Trophoblast cell (in vitro differentiated cells and primary cell): ENCODE measurements around the gene TKTL1.
A peak's percentile ranks its signal among the peaks of the same experiment; 100 is the strongest.

Experiments
- DNase-seq, 2 donors: peaks; one replicate each; pipeline ENCODE4 v3.0.0-alpha.2; 2016
- H2AFZ ChIP-seq: 2 replicates; pipeline ENCODE4 v1.6.1; 2013; ENCODE audit warnings: low read length, moderate library complexity, mild to moderate bottlenecking; ENCODE audit not compliant: insufficient read depth, poor library complexity
- H2AK5ac ChIP-seq: 2 replicates; pipeline ENCODE4 v1.6.1; 2013; ENCODE audit warnings: mild to moderate bottlenecking, low read length
- H2BK120ac ChIP-seq: 2 replicates; pipeline ENCODE4 v1.6.1; 2013; ENCODE audit warnings: low read length, mild to moderate bottlenecking, moderate library complexity; ENCODE audit not compliant: insufficient read depth, poor library complexity
- H2BK12ac ChIP-seq: 2 replicates; pipeline ENCODE4 v1.6.1; 2013; ENCODE audit warnings: mild to moderate bottlenecking, low read length, moderate library complexity
- H2BK5ac ChIP-seq: 2 replicates; pipeline ENCODE4 v1.6.1; 2013; ENCODE audit warnings: low read length, low read depth, moderate library complexity, mild to moderate bottlenecking; ENCODE audit not compliant: poor library complexity
- H3K14ac ChIP-seq: 2 replicates; pipeline ENCODE4 v1.6.1; 2013; ENCODE audit warnings: mild to moderate bottlenecking, low read length
- H3K18ac ChIP-seq: 2 replicates; pipeline ENCODE4 v1.6.1; 2013; ENCODE audit warnings: mild to moderate bottlenecking, low read length
- H3K23ac ChIP-seq: 2 replicates; pipeline ENCODE4 v1.6.1; 2013; ENCODE audit warnings: low read length
- H3K27ac ChIP-seq: 2 replicates; pipeline ENCODE4 v1.5.1; 2013; ENCODE audit warnings: low read depth, mild to moderate bottlenecking, inconsistent platforms, low read length, moderate library complexity
- H3K27me3 ChIP-seq: 2 replicates; pipeline ENCODE4 v1.6.1; 2013; ENCODE audit warnings: inconsistent platforms, mild to moderate bottlenecking, low read length, moderate library complexity; ENCODE audit not compliant: insufficient read depth
- H3K36me3 ChIP-seq, 2 experiments: 1 replicate in 1 of 2; 2 replicates in 1 of 2; pipeline ENCODE4 v1.6.1; 2013; ENCODE audit warnings: low read length in 2 of 2, mild to moderate bottlenecking in 2 of 2, moderate library complexity in 1 of 2; ENCODE audit not compliant: insufficient read depth in 2 of 2, control insufficient read depth in 1 of 2
- H3K4ac ChIP-seq: 2 replicates; pipeline ENCODE4 v1.6.1; 2013; ENCODE audit warnings: low read depth, mild to moderate bottlenecking, low read length, moderate library complexity
- H3K4me1 ChIP-seq, 2 experiments: 1 replicate in 1 of 2; 2 replicates in 1 of 2; pipeline ENCODE4 v1.6.1; 2013; ENCODE audit warnings: low read length in 2 of 2, mild to moderate bottlenecking in 2 of 2, moderate library complexity in 1 of 2; ENCODE audit not compliant: insufficient read depth in 2 of 2, control insufficient read depth in 1 of 2
- H3K4me2 ChIP-seq: 2 replicates; pipeline ENCODE4 v1.6.1; 2013; ENCODE audit warnings: inconsistent platforms, mild to moderate bottlenecking, low read length, moderate library complexity
- H3K4me3 ChIP-seq: 2 replicates; pipeline ENCODE4 v1.5.1; 2013; ENCODE audit warnings: mild to moderate bottlenecking, low read depth, low read length, inconsistent platforms
- H3K79me1 ChIP-seq: one replicate; pipeline ENCODE4 v1.6.1; 2013; ENCODE audit warnings: low read length
- H3K79me2 ChIP-seq: 2 replicates; pipeline ENCODE4 v1.6.1; 2013; ENCODE audit warnings: low read length, mild to moderate bottlenecking; ENCODE audit not compliant: control insufficient read depth, insufficient read depth, poor library complexity
- H3K9ac ChIP-seq: 2 replicates; pipeline ENCODE4 v1.6.1; 2013; ENCODE audit warnings: mild to moderate bottlenecking, low read length
- H3K9me3 ChIP-seq: 2 replicates; pipeline ENCODE4 v1.6.1; 2013; ENCODE audit warnings: low read depth, mild to moderate bottlenecking, control low read depth, inconsistent platforms, low read length; ENCODE audit not compliant: insufficient read depth
- H4K12ac ChIP-seq: 2 replicates; pipeline ENCODE4 v1.6.1; 2013; ENCODE audit warnings: low read depth, mild to moderate bottlenecking, low read length, moderate library complexity
- H4K8ac ChIP-seq: 2 replicates; pipeline ENCODE4 v1.6.1; 2013; ENCODE audit warnings: low read depth, mild to moderate bottlenecking, low read length, moderate library complexity
- H4K91ac ChIP-seq: one replicate; pipeline ENCODE4 v1.6.1; 2013; ENCODE audit warnings: low read depth, mild to moderate bottlenecking, low read length, moderate library complexity
- WGBS: extraction: QIAGEN DNeasy Blood & Tissue Kit; methylation state at CpG from one replicate; pipeline ENCODE4 v1.1.7; 2013; ENCODE audit warnings: missing lambda C conversion rate; ENCODE audit not compliant: insufficient read length, insufficient coverage; ENCODE audit errors: extremely low coverage; 5-methylcytosine and 5-hydroxymethylcytosine counted together

Gene TKTL1

GRCh38 chrX:154366666-154367055 lies 71.1 kb downstream of the TKTL1 start:
- H3K4me3 ChIP-seq: no peak overlapping the region
- H3K79me1 ChIP-seq: peaks cover 23% of the 10 kb centered on the region
- peaks cover 35% of the 10 kb centered on the region for H3K79me2 ChIP-seq
- no peaks in the 10 kb centered on the region for H3K27me3 ChIP-seq
- peak overlapping the region; percentile 77 for H4K12ac ChIP-seq
- H4K8ac ChIP-seq: peak overlapping the region; percentile 18
- H3K4me2 ChIP-seq: peak overlapping the region; percentile 20
- no peak overlapping the region for H2BK5ac ChIP-seq
- H3K9me3 ChIP-seq: no peaks in the 10 kb centered on the region
- H4K91ac ChIP-seq: no peak overlapping the region
- no peak overlapping the region for H2BK120ac ChIP-seq
- H3K36me3 ChIP-seq: peaks cover 76 to 80% of the 10 kb centered on the region in 2 experiments
- no peak overlapping the region for H2AK5ac ChIP-seq
- H3K4ac ChIP-seq: peak overlapping the region; percentile 89
- H3K14ac ChIP-seq: no peak overlapping the region
- H3K18ac ChIP-seq: no peak overlapping the region
- no peak for DNase-seq
- WGBS: no CpG with 5 or more reads among the region's 11 CpGs
- H2AFZ ChIP-seq: no peak overlapping the region
- H3K23ac ChIP-seq: no peak overlapping the region
- H3K9ac ChIP-seq: no peak overlapping the region
- no peak overlapping the region for H2BK12ac ChIP-seq
- H3K27ac ChIP-seq: no peak overlapping the region
- peaks cover 8 to 9% of the 10 kb centered on the region in 2 experiments for H3K4me1 ChIP-seq

GRCh38 chrX:154367474-154368308 lies 72.1 kb downstream of the TKTL1 start:
- Histone ChIP-seq H3K4me3 (no peak overlapping the region), H3K4ac (peak overlapping the region; percentile 96), H2BK12ac (no peak overlapping the region)

GRCh38 chrX:154368630-154369448 lies 73.2 kb downstream of the TKTL1 start:
- H3K4me2 ChIP-seq: peak overlapping the region; percentile 79
- peak overlapping the region; percentile 99 for H3K27ac ChIP-seq
- peak overlapping the region; percentile 81 for H4K12ac ChIP-seq
- peak overlapping the region; percentile 97 for H3K4ac ChIP-seq
- no peaks in the 10 kb centered on the region for H3K9me3 ChIP-seq
- peak overlapping the region; percentile 52 for H2AFZ ChIP-seq
- peak overlapping the region; percentile 93 for H2BK120ac ChIP-seq
- peak overlapping the region; percentile 93 for H3K9ac ChIP-seq
- H2AK5ac ChIP-seq: peak overlapping the region; percentile 90
- no peak overlapping the region for H2BK12ac ChIP-seq
- H4K8ac ChIP-seq: peak overlapping the region; percentile 88
- H3K18ac ChIP-seq: peak overlapping the region; percentile 98
- peaks cover 42% of the 10 kb centered on the region for H3K79me2 ChIP-seq
- no peaks in the 10 kb centered on the region for H3K27me3 ChIP-seq
- H3K4me1 ChIP-seq: peaks cover 13 to 24% of the 10 kb centered on the region in 2 experiments
- peaks cover 30% of the 10 kb centered on the region for H3K79me1 ChIP-seq
- H2BK5ac ChIP-seq: peak overlapping the region; percentile 95
- peaks cover 55 to 60% of the 10 kb centered on the region in 2 experiments for H3K36me3 ChIP-seq
- no CpG with 5 or more reads among the region's 16 CpGs for WGBS
- H4K91ac ChIP-seq: peak overlapping the region; percentile 99
- peak overlapping the region; percentile 96 for H3K14ac ChIP-seq
- DNase-seq: peak; percentile 75 to 79
- no peak overlapping the region for H3K23ac ChIP-seq
- peak overlapping the region; percentile 75 for H3K4me3 ChIP-seq

More at GRCh38 chrX:154367474-154368308, 72.1 kb downstream of the TKTL1 start:
- no peak for DNase-seq
- H3K23ac ChIP-seq: no peak overlapping the region
- no peak overlapping the region for H4K8ac ChIP-seq
- no peak overlapping the region for H2BK120ac ChIP-seq
- peaks cover 28% of the 10 kb centered on the region for H3K79me1 ChIP-seq
- no peak overlapping the region for H3K9ac ChIP-seq
- no peak overlapping the region for H3K14ac ChIP-seq
- peaks cover 40% of the 10 kb centered on the region for H3K79me2 ChIP-seq
- H3K18ac ChIP-seq: peak overlapping the region; percentile 50
- H3K4me2 ChIP-seq: peak overlapping the region; percentile 79
- no CpG with 5 or more reads among the region's 31 CpGs for WGBS
- no peak overlapping the region for H2AK5ac ChIP-seq
- H3K4me1 ChIP-seq: peaks cover 13 to 17% of the 10 kb centered on the region in 2 experiments
- peak overlapping the region; percentile 99 for H3K27ac ChIP-seq
- no peaks in the 10 kb centered on the region for H3K27me3 ChIP-seq
- H3K9me3 ChIP-seq: no peaks in the 10 kb centered on the region
- peaks cover 65 to 69% of the 10 kb centered on the region in 2 experiments for H3K36me3 ChIP-seq
- H4K91ac ChIP-seq: no peak overlapping the region
- H2BK5ac ChIP-seq: peak overlapping the region; percentile 10
- peak overlapping the region; percentile 56 for H4K12ac ChIP-seq
- H2AFZ ChIP-seq: no peak overlapping the region
